Measurements from ENCODE around the gene TSEN34.

DNA sequence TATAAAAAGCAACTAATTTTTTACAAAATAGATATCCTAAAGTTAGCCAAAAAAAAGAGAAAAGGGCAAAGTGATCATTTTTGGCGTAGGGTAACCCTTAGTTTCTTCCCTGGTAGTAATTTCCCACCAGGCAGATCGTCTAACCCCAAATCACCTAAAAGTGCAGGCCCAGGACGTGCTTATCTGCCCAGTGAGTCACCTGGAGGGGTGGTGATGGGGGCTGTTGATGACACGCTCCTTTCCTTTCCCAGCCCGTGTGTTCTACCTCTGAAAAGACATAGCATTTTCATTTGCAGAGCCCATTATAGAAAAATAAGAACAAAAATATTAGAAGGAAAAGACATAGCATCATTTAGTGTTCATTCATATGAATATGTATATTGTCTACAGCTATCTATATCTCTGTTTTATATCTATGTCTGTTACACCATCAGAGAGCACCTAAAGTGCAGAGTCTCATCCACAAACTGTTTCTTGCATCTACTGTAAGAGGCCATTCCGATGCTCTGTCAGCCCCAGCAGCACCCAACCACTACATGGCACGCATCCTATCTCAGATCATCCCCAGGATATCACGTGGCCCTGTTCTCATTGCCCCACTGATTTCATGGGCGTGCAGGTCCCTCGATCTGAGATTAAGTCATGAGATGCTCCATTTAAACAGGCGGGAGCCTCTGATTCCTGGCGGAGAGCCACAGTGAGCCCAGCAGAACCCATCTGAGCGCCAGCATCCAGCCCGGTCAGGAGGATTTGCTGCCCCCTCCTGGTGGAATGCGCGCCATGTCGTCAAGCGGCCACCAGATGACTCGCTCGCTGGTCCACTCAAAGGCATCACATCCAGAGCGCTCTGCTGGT is 40.2 kb downstream of the TSEN34 start:
- TF ChIP-seq POLR2AphosphoS5 (IDR thresholded peaks at IDR 0.05; ENCODE audit: borderline replicate concordance, low read depth, low read length): no peak
- TF ChIP-seq EZH2 (IDR thresholded peaks at IDR 0.05): no peak
- peak; percentile 25 for TF ChIP-seq FOXP2 (optimal IDR thresholded peaks at IDR 0.05; ENCODE audit: control extremely low read depth, extremely low read length, insufficient read depth)
